ENCODE results near the gene CD2. TPM values are rescaled to one million over a fixed set of nuclear protein-coding genes. Genes with fewer than 3 reads are reported as not detected.

CD2 gene
- total RNA-seq, 1 donor from 2014 or later, result 0.35 TPM

DNA sequence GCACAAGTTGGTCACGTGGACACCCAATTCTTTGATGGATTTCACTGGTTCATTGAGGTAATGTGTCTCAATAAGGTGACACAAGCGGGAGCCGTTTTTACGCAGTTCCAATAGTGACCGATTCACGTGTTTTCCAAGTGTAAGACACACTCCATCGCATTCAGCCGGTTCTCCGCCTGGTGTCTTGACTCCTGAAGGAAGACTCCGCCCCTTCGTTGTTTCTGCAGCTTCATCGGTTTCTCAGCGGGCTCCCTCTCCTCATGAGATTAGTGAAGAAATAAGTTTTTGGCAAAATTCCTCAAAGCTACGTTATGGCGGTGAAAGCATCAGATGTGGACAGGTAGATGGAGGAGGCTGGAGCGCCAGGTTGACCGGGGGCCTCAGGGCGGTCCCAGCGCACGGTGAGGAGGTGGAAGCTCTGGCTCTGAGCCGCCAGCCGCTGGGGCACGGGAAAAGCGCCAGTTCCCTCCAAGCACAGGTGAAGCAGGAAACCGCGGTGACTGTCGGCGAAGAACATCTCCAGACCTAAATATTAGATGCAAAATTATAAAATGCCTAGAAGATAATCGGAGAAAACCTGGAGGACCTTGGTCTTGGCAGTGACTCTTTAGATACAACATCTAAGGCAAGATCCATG, 21.0 kb downstream of the CD2 start:
- H3K27ac Mint-ChIP-seq, result no peak overlapping the region
- CTCF ChIA-PET, result no interaction called here

DNA sequence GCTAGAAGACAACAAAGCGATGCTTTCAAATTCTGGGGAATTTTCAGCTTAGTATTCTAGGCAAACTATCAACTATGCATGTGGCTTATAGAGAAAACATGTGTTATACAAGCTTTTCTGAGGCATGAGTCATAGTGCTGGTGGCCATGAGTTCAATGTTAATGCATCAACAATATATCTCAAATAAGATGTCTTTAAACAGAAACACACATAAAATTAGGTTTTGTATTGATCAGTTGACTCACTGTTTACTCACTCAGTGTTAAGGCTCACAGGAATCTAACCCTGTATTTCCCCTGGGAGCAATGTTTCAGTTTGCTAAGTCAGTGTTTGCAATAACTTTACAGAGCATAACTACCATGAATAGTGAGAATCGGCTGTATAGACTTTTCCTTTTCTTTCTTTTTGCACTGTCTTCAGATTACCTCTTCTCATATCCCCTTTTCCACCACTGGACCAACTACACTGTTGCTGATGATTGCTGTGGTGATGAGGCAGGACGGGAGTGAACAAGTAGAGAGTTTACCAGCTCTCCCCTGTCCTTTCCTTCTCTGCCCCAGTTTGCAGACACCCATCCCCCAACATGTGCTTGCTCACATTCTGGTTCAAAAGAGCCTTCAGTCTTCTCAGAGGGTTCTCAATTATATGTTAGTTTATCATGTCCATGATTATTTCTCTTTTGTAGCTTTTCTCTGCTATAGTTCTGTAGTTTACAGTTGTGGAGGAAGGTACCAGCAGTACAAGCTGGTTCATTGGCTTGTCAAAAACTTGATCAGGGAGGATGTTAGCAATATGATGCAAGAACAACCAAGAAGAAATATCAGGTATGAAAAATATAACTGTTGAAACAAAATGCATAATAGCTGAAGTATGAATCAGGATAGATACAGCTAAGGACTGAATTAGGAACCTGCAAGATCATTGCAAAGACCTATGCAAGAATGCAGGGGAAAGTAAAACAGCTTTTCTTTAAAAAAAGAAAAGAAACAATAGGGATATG, 23.9 kb downstream of the CD2 start:
- ATAC-seq (ENCODE audit: low read depth), result no peak
- H3K27ac Mint-ChIP-seq, result no peak overlapping the region
- CTCF ChIA-PET, result no interaction called here
- H3K4me1 Mint-ChIP-seq, result no peaks in the 10 kb centered on the region
- intact Hi-C loops (cut with micrococcal nuclease), result no loop called here
- DNase-seq, result no peak
- H3K36me3 Mint-ChIP-seq (ENCODE audit: low read depth), result no peaks in the 10 kb centered on the region
- POLR2A ChIA-PET, result no interaction called here
- no peak overlapping the region for H3K4me3 Mint-ChIP-seq
- peaks cover 18% of the 10 kb centered on the region for H3K27me3 Mint-ChIP-seq
- no peaks in the 10 kb centered on the region for H3K9me3 Mint-ChIP-seq
- TF ChIP-seq, protein P1, sequence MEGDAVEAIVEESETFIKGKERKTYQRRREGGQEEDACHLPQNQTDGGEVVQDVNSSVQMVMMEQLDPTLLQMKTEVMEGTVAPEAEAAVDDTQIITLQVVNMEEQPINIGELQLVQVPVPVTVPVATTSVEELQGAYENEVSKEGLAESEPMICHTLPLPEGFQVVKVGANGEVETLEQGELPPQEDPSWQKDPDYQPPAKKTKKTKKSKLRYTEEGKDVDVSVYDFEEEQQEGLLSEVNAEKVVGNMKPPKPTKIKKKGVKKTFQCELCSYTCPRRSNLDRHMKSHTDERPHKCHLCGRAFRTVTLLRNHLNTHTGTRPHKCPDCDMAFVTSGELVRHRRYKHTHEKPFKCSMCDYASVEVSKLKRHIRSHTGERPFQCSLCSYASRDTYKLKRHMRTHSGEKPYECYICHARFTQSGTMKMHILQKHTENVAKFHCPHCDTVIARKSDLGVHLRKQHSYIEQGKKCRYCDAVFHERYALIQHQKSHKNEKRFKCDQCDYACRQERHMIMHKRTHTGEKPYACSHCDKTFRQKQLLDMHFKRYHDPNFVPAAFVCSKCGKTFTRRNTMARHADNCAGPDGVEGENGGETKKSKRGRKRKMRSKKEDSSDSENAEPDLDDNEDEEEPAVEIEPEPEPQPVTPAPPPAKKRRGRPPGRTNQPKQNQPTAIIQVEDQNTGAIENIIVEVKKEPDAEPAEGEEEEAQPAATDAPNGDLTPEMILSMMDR (IDR thresholded peaks at IDR 0.05), result no peak

More for the DNA sequence above, 21.0 kb downstream of the CD2 start:
- Mint-ChIP-seq H3K9me3 (no peaks in the 10 kb centered on the region), H3K4me3 (no peak overlapping the region), H3K36me3 (ENCODE audit: low read depth) (no peaks in the 10 kb centered on the region), H3K27me3 (peaks cover 15% of the 10 kb centered on the region), H3K4me1 (peaks cover 3% of the 10 kb centered on the region)
- POLR2A ChIA-PET, result no interaction called here
- intact Hi-C loops (cut with micrococcal nuclease), result no loop called here
- ATAC-seq (ENCODE audit: low read depth), result no peak
- no peak for DNase-seq
- TF ChIP-seq, protein P1 (IDR thresholded peaks at IDR 0.05), result no peak

DNA sequence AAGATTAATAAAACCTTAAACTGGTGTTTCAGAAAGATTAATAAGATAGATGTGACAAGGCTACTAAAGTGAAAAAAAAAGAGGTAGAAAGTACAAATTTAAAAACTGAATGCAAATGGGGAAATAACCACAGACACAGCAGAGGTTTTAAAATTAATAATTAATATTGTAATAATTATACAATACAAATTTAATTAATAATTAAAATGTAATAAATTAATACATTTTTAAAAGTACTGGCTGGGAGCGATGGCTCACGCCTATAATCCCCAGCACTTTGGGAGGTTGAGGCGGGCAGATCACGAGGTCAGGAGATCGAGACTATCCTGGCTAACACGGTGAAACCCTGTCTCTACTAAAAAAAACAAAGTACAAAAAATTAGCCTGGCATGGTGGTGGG, 26.8 kb downstream of the CD2 start:
- Mint-ChIP-seq H3K36me3 (ENCODE audit: low read depth) (no peaks in the 10 kb centered on the region), H3K4me1 (no peaks in the 10 kb centered on the region), H3K9me3 (peaks cover 4% of the 10 kb centered on the region), H3K27me3 (peaks cover 19% of the 10 kb centered on the region), H3K27ac (no peak overlapping the region), H3K4me3 (no peak overlapping the region)
- TF ChIP-seq, protein P1 (IDR thresholded peaks at IDR 0.05), result no peak
- POLR2A ChIA-PET, result no interaction called here
- CTCF ChIA-PET, result no interaction called here
- ATAC-seq (ENCODE audit: low read depth) (no peak), DNase-seq (no peak)
- intact Hi-C loops (cut with micrococcal nuclease), result no loop called here

DNA sequence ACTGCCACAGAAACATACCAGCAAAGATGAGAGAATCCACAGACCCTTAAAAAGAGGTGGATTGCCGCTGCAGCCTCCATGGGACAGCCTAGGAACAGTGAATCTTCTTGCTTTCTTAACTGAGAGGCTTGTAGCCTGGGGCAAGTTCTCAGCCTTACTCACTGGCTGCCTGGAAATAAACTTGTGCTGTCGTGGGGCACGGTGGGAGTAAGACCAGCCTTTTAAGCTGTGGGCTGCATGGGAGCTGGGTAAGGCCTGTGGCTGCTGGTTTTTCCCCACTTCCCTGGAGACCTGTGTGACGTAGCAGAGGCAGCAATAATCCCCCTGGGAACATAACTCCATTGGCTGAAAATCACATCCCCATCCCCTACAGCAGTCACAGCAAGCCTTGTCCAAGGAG, 30.8 kb downstream of the CD2 start:
- Mint-ChIP-seq H3K27me3 (peaks cover 13% of the 10 kb centered on the region), H3K4me1 (no peaks in the 10 kb centered on the region), H3K27ac (no peak overlapping the region), H3K36me3 (ENCODE audit: low read depth) (no peaks in the 10 kb centered on the region), H3K9me3 (peaks cover 13% of the 10 kb centered on the region), H3K4me3 (no peak overlapping the region)
- ATAC-seq (ENCODE audit: low read depth) (no peak), DNase-seq (no peak)
- ChIA-PET CTCF (no interaction called here), POLR2A (no interaction called here)
- intact Hi-C loops (cut with micrococcal nuclease), result no loop called here
- TF ChIP-seq, protein P1 (IDR thresholded peaks at IDR 0.05), result no peak

DNA sequence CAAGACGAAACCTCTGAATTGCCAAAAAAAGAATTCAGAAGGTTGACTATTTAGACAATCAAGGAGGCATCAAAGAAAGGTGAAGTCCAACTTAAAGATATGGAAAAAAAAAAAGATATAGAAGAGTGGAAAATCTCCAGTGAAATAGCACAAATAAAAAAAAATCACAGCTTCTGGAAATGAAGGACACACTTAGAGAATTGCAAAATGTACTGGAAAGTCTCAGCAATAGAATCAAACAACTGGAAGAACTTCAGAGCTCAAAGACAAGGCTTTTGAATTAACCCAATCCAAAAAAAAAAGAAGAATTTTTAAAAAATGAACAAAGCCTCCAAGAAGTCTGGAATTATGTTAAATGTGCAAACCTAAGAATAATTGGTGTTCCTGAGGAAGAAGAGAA, 31.8 kb downstream of the CD2 start:
- Mint-ChIP-seq H3K4me3 (no peak overlapping the region), H3K27me3 (peaks cover 10% of the 10 kb centered on the region), H3K36me3 (ENCODE audit: low read depth) (no peaks in the 10 kb centered on the region), H3K9me3 (peaks cover 13% of the 10 kb centered on the region), H3K27ac (no peak overlapping the region), H3K4me1 (no peaks in the 10 kb centered on the region)
- no peak for ATAC-seq (ENCODE audit: low read depth)
- ChIA-PET POLR2A (no interaction called here), CTCF (no interaction called here)
- no peak for DNase-seq
- TF ChIP-seq, protein P1 (IDR thresholded peaks at IDR 0.05), result no peak
- intact Hi-C loops (cut with micrococcal nuclease), result no loop called here

Measured in activated B cell treated with CpG ODN at 0.5 μM for 24 hours (primary cell).